T-cell (primary cell): Measurements from ENCODE around the gene ATP1A2. TPM values are rescaled to one million over a fixed set of nuclear protein-coding genes. Genes with fewer than 3 reads are reported as not detected.

Experiments
- ATAC-seq, 4 experiments: fragments of 200-7000 bp in 3 of 4; fragments of 150-1000 bp in 1 of 4; cut with Tn5 transposase; replicated peaks in 1 of 4; 1 replicate in 3 of 4; 2 replicates in 1 of 4; pipeline ENCODE4 v1.10.0; 2021; ENCODE audit warnings: moderate library complexity in 3 of 4, mild to moderate bottlenecking in 2 of 4, moderate number of reproducible peaks in 1 of 4
- CTCF ChIA-PET, 2 donors: fragments of 300-600 bp; sonication (Branson Sonifier 250); formaldehyde crosslinking; loops; one replicate each; lab custom pipeline; 2022; ENCODE audit warnings: antibody characterized with exemption in 2 of 2; lab: Charles Lee
- POLR2A ChIA-PET, 2 donors: fragments of 300-600 bp; sonication (Branson Sonifier 250); formaldehyde crosslinking; loops; one replicate each; lab custom pipeline; 2022; ENCODE audit warnings: antibody characterized with exemption in 2 of 2; lab: Charles Lee
- DNase-seq, 35 experiments: peaks; one replicate each; pipeline versions ENCODE4 v3.0.0 to v3.0.0-alpha.2; 2013 to 2023
- H3K27ac ChIP-seq: one replicate; pipeline ENCODE4 v1.5.1; 2013; ENCODE audit warnings: low read length
- H3K27me3 ChIP-seq, 2 experiments: replicated peaks in 1 of 2; 1 replicate in 1 of 2; 2 replicates in 1 of 2; pipeline versions ENCODE4 v1.6.1 to v1.7.0; 2013; ENCODE audit warnings: low read length in 1 of 2, mixed read lengths in 1 of 2; ENCODE audit not compliant: control insufficient read depth in 2 of 2, insufficient read depth in 2 of 2; ENCODE audit errors: extremely low read depth in 1 of 2
- H3K36me3 ChIP-seq, 2 donors: 1 replicate in 1 of 2; 2 replicates in 1 of 2; pipeline versions ENCODE4 v1.6.1 to v1.7.0; 2013; ENCODE audit warnings: low read length in 1 of 2; ENCODE audit not compliant: control insufficient read depth in 2 of 2, insufficient read depth in 1 of 2; ENCODE audit errors: extremely low read depth in 1 of 2
- H3K4me1 ChIP-seq, 2 experiments: 1 replicate in 1 of 2; 2 replicates in 1 of 2; pipeline versions ENCODE4 v1.6.1 to v1.7.0; 2013; ENCODE audit warnings: low read length in 2 of 2, mixed read lengths in 1 of 2; ENCODE audit not compliant: insufficient read depth in 2 of 2, control insufficient read depth in 1 of 2; ENCODE audit errors: extremely low read depth in 1 of 2
- H3K4me3 ChIP-seq, 2 donors: 1 replicate in 1 of 2; 2 replicates in 1 of 2; pipeline versions ENCODE4 v1.5.1 to v1.7.0; 2013; ENCODE audit warnings: mild to moderate bottlenecking in 2 of 2, low read length in 1 of 2, moderate library complexity in 1 of 2; ENCODE audit not compliant: control insufficient read depth in 1 of 2; ENCODE audit errors: extremely low read depth in 1 of 2
- H3K9me3 ChIP-seq: 2 replicates; pipeline ENCODE4 v1.7.0; 2013
- H3K27ac Mint-ChIP-seq, 2 donors: one replicate each; pipeline ENCODE4 v1.8.0; 2020 to 2021; ENCODE audit warnings: mild to moderate bottlenecking in 2 of 2, mixed read lengths in 2 of 2
- H3K27me3 Mint-ChIP-seq, 2 donors: one replicate each; pipeline ENCODE4 v1.8.0; 2021 to 2022; ENCODE audit warnings: mixed read lengths in 2 of 2
- H3K36me3 Mint-ChIP-seq: one replicate; pipeline ENCODE4 v1.8.0; 2021; ENCODE audit warnings: mixed read lengths
- H3K4me1 Mint-ChIP-seq, 3 donors: one replicate each; pipeline ENCODE4 v1.8.0; 2020 to 2022; ENCODE audit warnings: mixed read lengths in 3 of 3, mild to moderate bottlenecking in 1 of 3
- H3K4me3 Mint-ChIP-seq, 3 donors: one replicate each; pipeline ENCODE4 v1.8.0; 2020 to 2022; ENCODE audit warnings: mild to moderate bottlenecking in 3 of 3, mixed read lengths in 3 of 3, moderate library complexity in 3 of 3
- H3K9me3 Mint-ChIP-seq, 3 donors: one replicate each; pipeline ENCODE4 v1.8.0; 2020 to 2022; ENCODE audit warnings: mixed read lengths in 3 of 3
- WGBS: methylation state at CpG from one replicate; pipeline ENCODE4 v1.1.5; 2013; ENCODE audit warnings: missing lambda C conversion rate; ENCODE audit not compliant: insufficient coverage; 5-methylcytosine and 5-hydroxymethylcytosine counted together
- total RNA-seq, 35 experiments: library from RNA in 6 of 35; stranded (reverse) in 6 of 35; fragments of 120-200 nt in 1 of 35; gene quantifications; one replicate each; pipeline versions ENCODE4 v1.2.1 to v1.2.4 and lab custom pipeline; 2013 to 2026

Gene ATP1A2
- total RNA-seq, 5 donors from 2014 or later (not counting 1 experiment from before 2014, with no cell fraction given): 0.10 to 0.26 TPM; not detected in 3

DNA sequence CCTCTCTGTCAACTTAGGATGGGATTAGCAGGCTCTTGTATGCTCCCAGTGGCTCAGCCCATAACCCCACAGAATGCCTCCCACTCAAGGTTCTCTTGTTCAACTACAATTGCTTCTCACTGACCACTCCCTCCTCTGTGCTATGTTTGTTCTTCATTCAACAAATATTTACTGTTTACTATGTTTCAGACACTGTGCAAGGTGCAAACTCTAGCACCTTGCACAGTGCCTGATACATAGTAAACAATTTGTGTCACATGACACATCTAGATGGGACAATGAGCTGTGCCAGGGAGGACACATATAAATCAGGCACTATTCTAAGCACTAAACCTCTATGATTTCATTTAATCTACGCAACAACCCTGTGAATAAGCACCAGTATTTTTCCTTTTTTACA lies 15.4 kb downstream of the ATP1A2 start:
- DNase-seq (no peak), ATAC-seq (no peak)
- no peaks in the 10 kb centered on the region for H3K9me3 ChIP-seq
- H3K4me3 ChIP-seq: no peak overlapping the region
- Mint-ChIP-seq H3K9me3 (no peaks in the 10 kb centered on the region), H3K27me3 (peaks cover 11 to 12% of the 10 kb centered on the region in 2 donors), H3K4me3 (no peak overlapping the region), H3K36me3 (no peaks in the 10 kb centered on the region), H3K27ac (no peak overlapping the region), H3K4me1 (no peaks in the 10 kb centered on the region)
- no peaks in the 10 kb centered on the region for H3K36me3 ChIP-seq
- H3K4me1 ChIP-seq: no peaks in the 10 kb centered on the region
- ChIA-PET POLR2A (no interaction called here), CTCF (no interaction called here)
- H3K27ac ChIP-seq: no peak overlapping the region
- no CpG with 5 or more reads among the region's 1 CpG for WGBS
- peaks cover 0 to 17% of the 10 kb centered on the region in 2 experiments for H3K27me3 ChIP-seq

DNA sequence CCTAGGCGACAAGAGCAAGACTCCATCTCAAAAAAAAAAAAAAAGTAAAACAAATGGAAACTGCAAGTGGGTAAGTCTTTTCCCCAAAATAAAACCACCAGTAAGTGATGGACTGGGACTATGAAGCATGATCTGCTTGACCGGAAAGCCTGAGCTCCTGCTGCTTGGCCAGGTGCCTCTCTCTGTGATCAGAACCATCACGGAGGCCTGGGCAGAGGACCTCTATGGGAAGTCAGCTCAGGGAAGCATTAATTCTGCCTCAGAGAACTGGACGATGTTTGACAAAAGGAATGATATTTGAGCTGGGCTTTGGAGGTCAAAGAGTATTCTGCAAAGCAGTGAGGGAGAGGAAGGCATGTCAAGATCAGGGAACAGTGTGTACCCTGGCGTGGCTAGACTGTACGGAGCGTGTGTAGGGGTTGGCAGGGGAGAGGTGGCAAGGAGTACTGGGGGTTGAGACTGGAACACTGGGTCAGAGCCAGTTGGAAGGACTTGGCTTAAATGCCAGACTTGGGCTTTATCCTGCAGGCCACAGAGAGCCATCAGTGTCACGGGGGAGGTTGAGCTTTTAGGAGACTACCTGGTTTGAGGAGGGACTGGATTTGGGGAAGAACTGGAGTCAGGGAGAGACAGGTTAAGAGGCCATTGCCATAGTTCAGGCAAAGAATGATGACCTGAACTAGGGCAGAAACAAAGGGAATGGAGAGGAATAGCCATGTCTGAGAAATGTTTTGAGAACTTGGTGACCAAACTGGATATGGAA lies 16.4 kb downstream of the ATP1A2 start:
- ChIA-PET CTCF (interaction anchor here in 1 of 2 donors (1.2 kb wide), 1 partner anchor 120 kb away, joined by 3 read pairs; no protein-coding TSS in a partner anchor), POLR2A (no interaction called here)
- H3K27me3 ChIP-seq: peaks cover 0 to 17% of the 10 kb centered on the region in 2 experiments
- H3K4me3 ChIP-seq: no peak overlapping the region
- Mint-ChIP-seq H3K27me3 (peaks cover 11 to 12% of the 10 kb centered on the region in 2 donors), H3K27ac (no peak overlapping the region), H3K4me3 (no peak overlapping the region), H3K9me3 (no peaks in the 10 kb centered on the region), H3K36me3 (no peaks in the 10 kb centered on the region), H3K4me1 (no peaks in the 10 kb centered on the region)
- no peak overlapping the region for H3K27ac ChIP-seq
- no peak for ATAC-seq
- DNase-seq: no peak
- H3K36me3 ChIP-seq: no peaks in the 10 kb centered on the region
- 79% methylated on average over 7 of the region's 8 CpGs for WGBS
- H3K9me3 ChIP-seq: no peaks in the 10 kb centered on the region
- no peaks in the 10 kb centered on the region for H3K4me1 ChIP-seq

DNA sequence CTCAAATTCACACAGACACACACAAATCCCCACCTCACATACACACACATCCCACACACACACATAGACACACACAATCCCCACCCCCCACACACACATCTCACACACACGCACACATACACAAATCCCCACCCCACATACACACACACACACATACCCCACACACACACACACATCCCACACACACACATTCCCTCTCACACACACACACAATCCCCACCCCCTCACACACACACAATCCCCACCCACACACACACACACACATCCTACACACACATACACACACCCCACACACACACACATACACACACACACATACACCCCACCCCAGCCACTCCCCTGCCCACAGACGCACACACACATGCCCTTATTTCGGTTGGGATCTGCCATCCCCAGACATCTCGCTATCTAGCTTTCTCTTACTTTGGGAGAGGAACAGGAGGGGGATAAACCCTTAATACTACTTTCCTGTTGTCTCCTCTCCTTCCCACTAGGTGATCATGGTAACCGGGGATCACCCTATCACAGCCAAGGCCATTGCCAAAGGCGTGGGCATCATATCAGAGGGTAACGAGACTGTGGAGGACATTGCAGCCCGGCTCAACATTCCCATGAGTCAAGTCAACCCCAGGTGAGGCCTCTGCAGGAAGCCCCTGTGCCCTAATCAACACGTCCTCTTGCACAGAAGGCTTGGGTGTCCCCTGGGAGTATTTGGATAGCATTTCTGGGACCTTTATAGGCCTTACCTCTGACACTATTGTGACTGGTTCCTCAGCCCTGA lies 18.6 kb downstream of the ATP1A2 start:
- Mint-ChIP-seq H3K27ac (no peak overlapping the region), H3K36me3 (no peaks in the 10 kb centered on the region)
- POLR2A ChIA-PET: no interaction called here

DNA sequence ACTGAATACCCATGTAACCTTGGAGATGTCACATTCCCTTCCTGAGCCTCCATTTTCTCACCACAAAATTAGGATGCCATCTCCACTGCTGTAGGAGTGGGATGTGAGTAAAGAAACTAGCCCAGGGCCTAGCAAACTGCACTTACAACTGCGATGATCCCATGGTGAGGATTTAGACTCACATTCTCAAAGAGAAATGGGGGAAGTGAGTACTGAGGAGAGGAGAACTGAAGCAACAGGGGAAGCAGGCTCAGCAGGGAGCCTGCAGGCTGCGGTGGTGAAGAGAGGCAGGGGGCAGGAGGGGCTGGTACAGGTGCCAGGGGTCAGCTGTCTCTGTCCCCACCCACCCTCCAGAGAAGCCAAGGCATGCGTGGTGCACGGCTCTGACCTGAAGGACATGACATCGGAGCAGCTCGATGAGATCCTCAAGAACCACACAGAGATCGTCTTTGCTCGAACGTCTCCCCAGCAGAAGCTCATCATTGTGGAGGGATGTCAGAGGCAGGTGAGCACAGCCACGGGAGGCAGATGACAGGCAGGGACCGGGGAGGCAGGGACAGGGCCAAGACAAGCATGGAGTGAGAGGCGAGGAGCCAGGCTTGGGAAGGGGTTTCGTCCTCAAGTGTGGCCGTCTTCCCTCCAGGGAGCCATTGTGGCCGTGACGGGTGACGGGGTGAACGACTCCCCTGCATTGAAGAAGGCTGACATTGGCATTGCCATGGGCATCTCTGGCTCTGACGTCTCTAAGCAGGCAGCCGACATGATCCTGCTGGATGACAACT lies 19.4 kb downstream of the ATP1A2 start:
- ATAC-seq: no peak
- ChIA-PET POLR2A (no interaction called here), CTCF (no interaction called here)
- WGBS: 68% methylated on average over 4 of the region's 20 CpGs
- Mint-ChIP-seq H3K27ac (no peak overlapping the region), H3K4me3 (no peak overlapping the region), H3K4me1 (no peaks in the 10 kb centered on the region), H3K9me3 (no peaks in the 10 kb centered on the region), H3K27me3 (peaks cover 7 to 8% of the 10 kb centered on the region in 2 donors), H3K36me3 (no peaks in the 10 kb centered on the region)
- Histone ChIP-seq H3K27ac (no peak overlapping the region), H3K4me1 (no peaks in the 10 kb centered on the region), H3K9me3 (no peaks in the 10 kb centered on the region), H3K36me3 (no peaks in the 10 kb centered on the region), H3K27me3 (peaks cover 0 to 19% of the 10 kb centered on the region in 2 experiments), H3K4me3 (no peak overlapping the region)
- no peak for DNase-seq

More for the DNA sequence above, 18.6 kb downstream of the ATP1A2 start:
- Histone ChIP-seq H3K4me1 (no peaks in the 10 kb centered on the region), H3K36me3 (no peaks in the 10 kb centered on the region), H3K27ac (no peak overlapping the region), H3K9me3 (no peaks in the 10 kb centered on the region), H3K4me3 (no peak overlapping the region), H3K27me3 (peaks cover 0 to 17% of the 10 kb centered on the region in 2 experiments)
- Mint-ChIP-seq H3K4me3 (no peak overlapping the region), H3K27me3 (peaks cover 6 to 8% of the 10 kb centered on the region in 2 donors), H3K9me3 (no peaks in the 10 kb centered on the region), H3K4me1 (no peaks in the 10 kb centered on the region)
- CTCF ChIA-PET: no interaction called here
- 75% methylated on average over 4 of the region's 9 CpGs for WGBS
- no peak for DNase-seq
- ATAC-seq: no peak

DNA sequence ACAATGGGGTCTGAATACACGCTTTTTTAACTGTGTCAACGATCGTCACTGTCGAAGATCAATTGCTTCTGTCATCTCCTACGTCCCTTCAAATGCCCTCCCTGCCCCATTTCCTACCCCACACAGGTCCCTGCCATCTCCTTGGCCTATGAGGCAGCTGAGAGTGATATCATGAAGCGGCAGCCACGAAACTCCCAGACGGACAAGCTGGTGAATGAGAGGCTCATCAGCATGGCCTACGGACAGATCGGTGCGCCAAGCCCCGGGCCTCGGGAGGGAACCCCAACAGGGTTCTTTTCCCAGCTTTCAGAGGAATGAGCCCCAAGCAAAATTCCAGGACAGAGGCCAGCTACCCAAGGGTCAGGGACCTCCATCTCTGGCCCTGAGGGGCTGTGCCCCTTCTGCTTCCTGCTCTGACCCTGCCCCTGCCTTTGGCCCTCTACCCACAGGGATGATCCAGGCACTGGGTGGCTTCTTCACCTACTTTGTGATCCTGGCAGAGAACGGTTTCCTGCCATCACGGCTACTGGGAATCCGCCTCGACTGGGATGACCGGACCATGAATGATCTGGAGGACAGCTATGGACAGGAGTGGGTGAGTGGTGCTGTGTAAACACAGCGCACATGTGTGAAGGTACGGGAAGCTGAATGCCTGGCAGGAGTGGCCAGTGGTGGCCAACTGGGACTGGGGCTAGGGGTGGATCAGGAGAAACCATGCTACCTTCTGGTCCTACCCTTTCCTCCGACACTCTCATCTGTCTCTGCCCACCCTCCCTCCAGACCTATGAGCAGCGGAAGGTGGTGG lies 20.8 kb downstream of the ATP1A2 start:
- Histone ChIP-seq H3K36me3 (no peaks in the 10 kb centered on the region), H3K27ac (no peak overlapping the region), H3K4me1 (no peaks in the 10 kb centered on the region), H3K27me3 (peaks cover 0 to 25% of the 10 kb centered on the region in 2 experiments), H3K4me3 (no peak overlapping the region), H3K9me3 (no peaks in the 10 kb centered on the region)
- H3K9me3 Mint-ChIP-seq: no peaks in the 10 kb centered on the region
- no peaks in the 10 kb centered on the region for H3K4me1 Mint-ChIP-seq
- POLR2A ChIA-PET: no interaction called here
- H3K4me3 Mint-ChIP-seq: no peak overlapping the region
- 91% methylated on average over 19 of the region's 22 CpGs for WGBS
- no peak overlapping the region for H3K27ac Mint-ChIP-seq
- ATAC-seq: no peak
- CTCF ChIA-PET: no interaction called here
- no peak for DNase-seq
- no peaks in the 10 kb centered on the region for H3K36me3 Mint-ChIP-seq
- peaks cover 9 to 10% of the 10 kb centered on the region in 2 donors for H3K27me3 Mint-ChIP-seq

DNA sequence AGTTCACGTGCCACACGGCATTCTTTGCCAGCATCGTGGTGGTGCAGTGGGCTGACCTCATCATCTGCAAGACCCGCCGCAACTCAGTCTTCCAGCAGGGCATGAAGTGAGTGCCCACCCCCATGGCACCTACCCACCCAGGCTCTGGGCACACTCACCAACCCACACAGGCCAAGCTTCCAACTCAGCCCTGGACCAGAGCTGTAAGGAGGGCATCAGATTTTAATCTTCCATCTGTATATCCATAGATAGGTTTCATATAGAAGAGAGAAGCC lies 21.3 kb downstream of the ATP1A2 start:
- Histone ChIP-seq H3K4me1 (no peaks in the 10 kb centered on the region), H3K4me3 (no peak overlapping the region), H3K9me3 (no peaks in the 10 kb centered on the region), H3K36me3 (no peaks in the 10 kb centered on the region), H3K27me3 (peaks cover 0 to 30% of the 10 kb centered on the region in 2 experiments), H3K27ac (no peak overlapping the region)
- DNase-seq (no peak), ATAC-seq (no peak)
- peaks cover 11 to 13% of the 10 kb centered on the region in 2 donors for H3K27me3 Mint-ChIP-seq
- ChIA-PET CTCF (no interaction called here), POLR2A (no interaction called here)
- no peak overlapping the region for H3K27ac Mint-ChIP-seq
- no peak overlapping the region for H3K4me3 Mint-ChIP-seq
- 88% methylated on average over 3 of the region's 5 CpGs for WGBS
- no peaks in the 10 kb centered on the region for H3K36me3 Mint-ChIP-seq
- H3K4me1 Mint-ChIP-seq: no peaks in the 10 kb centered on the region
- no peaks in the 10 kb centered on the region for H3K9me3 Mint-ChIP-seq
